ENCODE results near the gene AP2A2.

AP2A2 gene

DNA sequence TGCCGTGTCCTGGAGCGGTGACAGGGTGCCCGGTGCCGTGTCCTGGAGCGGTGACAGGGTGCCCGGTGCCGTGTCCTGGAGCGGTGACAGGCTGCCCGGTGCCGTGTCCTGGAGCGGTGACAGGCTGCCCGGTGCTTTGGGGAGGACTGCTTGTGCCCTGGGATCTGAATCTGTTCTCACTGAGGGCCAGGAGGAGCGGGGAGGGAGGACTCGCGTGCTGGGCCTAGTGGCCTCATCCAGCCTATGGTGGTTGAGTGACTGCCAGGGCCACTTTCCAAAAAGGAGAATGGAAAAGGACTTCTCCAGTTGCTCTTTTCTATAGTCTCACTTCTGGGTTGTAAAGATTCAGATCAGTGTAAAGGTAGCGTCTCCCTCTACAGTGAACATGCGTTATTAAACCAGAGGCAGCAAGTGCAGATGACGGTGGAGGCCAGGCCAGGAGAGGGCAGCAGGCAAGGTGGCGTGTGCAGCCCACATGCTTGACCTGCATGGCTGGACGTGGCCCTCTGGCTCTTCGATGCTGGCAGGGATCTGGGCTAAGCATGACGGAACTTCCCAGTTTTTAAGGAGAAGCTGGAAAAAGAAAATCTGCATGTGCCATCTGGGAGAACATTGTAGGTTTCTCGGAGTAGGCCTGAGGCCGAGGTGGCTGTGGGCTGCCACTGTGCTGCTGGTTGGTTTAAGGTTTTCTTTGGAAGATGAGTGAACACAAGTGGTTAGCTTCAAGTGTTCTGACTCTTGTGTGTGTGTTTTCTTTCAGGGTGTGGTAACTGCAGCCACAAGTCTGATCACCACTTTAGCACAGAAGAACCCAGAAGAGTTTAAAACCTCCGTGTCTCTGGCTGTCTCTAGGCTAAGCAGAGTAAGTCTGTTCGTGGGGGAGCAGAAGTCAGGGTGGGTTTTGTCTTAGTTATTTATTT, 55.0 kb downstream of the AP2A2 start:
- no peak for TF ChIP-seq JUND (IDR thresholded peaks at IDR 0.05; ENCODE audit: low read depth)
- peak in 1 of 2 experiments; percentile 20 for DNase-seq (ENCODE audit: low read depth in 1 of 2, low spot score in 1 of 2)
- in situ Hi-C loops (cut with HindIII; ENCODE audit: low pct_unique_long_range_greater_than_20kb, low sequenced_read_pairs): no loop called here

DNA sequence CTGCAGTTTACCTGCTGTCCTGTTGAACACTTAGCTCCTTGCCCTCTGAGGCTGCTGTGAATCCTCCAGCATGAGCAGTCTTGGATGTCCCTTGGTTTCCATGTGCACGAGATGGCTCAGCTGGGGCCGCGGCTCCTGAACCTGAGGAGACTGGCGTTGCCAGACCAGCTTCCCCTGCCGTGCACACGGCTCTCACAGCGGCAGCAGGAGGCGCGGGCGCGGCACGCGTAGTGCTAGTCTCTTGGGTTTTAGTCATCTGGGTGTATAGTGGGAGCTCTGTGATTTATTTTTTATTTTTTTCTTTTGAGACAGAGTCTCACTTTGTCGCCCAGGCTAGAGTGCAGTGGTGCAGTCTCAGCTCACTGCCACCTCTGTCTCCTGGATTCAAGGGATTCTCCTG, 56.1 kb downstream of the AP2A2 start:
- TF ChIP-seq JUND (IDR thresholded peaks at IDR 0.05; ENCODE audit: low read depth): no peak
- no peak for DNase-seq (ENCODE audit: low read depth in 1 of 2, low spot score in 1 of 2)
- in situ Hi-C loops (cut with HindIII; ENCODE audit: low pct_unique_long_range_greater_than_20kb, low sequenced_read_pairs): no loop called here

DNA sequence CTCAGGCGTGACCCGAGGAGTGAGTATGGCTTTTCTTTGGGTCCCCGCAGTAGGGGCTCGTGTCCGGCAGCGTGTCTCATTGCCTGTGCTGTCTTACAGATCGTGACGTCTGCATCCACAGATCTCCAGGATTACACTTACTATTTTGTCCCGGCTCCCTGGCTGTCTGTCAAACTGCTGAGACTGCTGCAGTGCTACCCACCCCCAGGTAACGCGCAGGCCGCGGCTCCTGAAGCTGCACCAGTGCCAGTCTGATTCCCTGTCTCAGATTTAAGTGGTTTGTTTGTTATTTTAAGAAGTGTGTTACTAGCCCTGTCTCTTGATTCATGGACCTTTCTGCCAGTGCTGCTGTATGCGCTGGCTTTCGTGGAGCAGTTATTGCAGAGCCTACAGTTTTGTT, 58.9 kb downstream of the AP2A2 start:
- no peak for DNase-seq (ENCODE audit: low read depth in 1 of 2, low spot score in 1 of 2)
- TF ChIP-seq JUND (IDR thresholded peaks at IDR 0.05; ENCODE audit: low read depth): no peak

DNA sequence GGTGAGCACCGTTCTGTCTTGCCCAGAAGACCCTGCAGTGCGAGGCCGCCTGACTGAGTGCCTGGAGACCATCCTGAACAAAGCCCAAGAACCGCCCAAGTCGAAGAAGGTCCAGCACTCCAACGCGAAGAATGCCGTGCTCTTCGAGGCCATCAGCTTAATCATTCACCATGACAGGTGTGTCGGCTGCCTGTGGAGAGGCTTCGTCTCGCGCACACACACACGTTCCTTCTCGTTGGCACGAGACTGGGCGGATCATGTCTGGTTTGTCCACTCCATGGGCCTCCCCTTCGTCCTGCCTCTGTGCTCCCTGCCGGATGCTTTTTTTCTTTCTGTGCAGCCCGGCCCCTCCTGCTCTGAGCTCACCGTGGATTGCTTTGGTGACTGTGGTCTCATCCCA, 59.7 kb downstream of the AP2A2 start:
- no peak for TF ChIP-seq JUND (IDR thresholded peaks at IDR 0.05; ENCODE audit: low read depth)
- in situ Hi-C loops (cut with HindIII; ENCODE audit: low pct_unique_long_range_greater_than_20kb, low sequenced_read_pairs): no loop called here
- no peak for DNase-seq (ENCODE audit: low read depth in 1 of 2, low spot score in 1 of 2)

More for the DNA sequence above, 58.9 kb downstream of the AP2A2 start:
- in situ Hi-C loops (cut with HindIII; ENCODE audit: low pct_unique_long_range_greater_than_20kb, low sequenced_read_pairs): no loop called here

DNA sequence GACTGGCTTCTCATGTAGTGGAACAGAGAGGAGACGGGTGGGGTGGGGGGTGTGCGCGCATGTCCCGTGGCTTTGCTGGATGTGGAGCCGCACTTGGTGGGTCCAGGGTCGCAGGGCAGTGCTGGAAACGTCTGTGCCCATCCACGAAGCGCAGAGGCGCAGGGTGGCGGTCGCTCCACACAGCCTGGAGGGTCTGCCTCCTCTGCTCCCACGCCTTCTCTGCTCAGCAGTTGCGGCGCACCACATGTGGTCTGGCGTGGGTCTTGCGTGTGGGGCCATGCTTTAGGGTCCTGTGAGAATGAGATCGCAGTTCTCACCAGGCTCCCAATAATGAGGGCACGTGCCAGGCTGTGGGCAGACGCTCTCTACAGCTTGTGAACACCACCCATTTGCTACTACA, 60.2 kb downstream of the AP2A2 start:
- TF ChIP-seq JUND (IDR thresholded peaks at IDR 0.05; ENCODE audit: low read depth): no peak

DNA sequence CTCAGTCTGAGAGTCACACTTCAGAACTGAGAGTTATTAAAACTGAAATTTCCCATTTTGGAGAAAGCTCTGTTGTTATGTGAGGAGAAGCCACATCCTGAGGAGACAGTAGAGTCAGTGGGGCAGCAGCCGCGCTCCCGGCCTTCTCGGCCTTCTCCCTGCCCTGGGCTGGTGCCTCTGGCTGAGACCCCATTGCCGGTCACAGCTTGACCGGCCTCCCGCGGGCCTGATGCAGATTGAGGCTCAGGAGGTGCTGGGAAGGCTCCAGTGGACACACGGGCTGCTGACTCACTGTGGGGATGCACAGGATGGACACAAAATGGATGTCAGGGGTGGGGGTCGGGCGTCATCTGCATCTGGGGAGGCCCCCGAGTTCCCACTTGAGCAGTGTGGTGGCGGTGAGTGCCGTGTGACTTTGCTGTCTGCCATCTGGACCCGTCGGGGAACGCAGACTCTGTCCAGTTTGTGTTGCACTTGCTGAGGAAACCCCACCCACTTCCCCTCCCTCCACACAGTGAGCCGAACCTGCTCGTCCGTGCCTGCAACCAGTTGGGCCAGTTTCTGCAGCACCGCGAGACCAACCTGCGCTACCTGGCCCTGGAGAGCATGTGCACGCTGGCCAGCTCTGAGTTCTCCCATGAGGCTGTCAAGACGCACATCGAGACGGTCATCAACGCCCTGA, 60.7 kb downstream of the AP2A2 start:
- peak; percentile 91 to 93 for DNase-seq (ENCODE audit: low read depth in 1 of 2, low spot score in 1 of 2)
- no peak for TF ChIP-seq JUND (IDR thresholded peaks at IDR 0.05; ENCODE audit: low read depth)
- in situ Hi-C loops (cut with HindIII; ENCODE audit: low pct_unique_long_range_greater_than_20kb, low sequenced_read_pairs): no loop called here

More for the DNA sequence above, 60.2 kb downstream of the AP2A2 start:
- in situ Hi-C loops (cut with HindIII; ENCODE audit: low pct_unique_long_range_greater_than_20kb, low sequenced_read_pairs): no loop called here
- DNase-seq (ENCODE audit: low read depth in 1 of 2, low spot score in 1 of 2): no peak

DNA sequence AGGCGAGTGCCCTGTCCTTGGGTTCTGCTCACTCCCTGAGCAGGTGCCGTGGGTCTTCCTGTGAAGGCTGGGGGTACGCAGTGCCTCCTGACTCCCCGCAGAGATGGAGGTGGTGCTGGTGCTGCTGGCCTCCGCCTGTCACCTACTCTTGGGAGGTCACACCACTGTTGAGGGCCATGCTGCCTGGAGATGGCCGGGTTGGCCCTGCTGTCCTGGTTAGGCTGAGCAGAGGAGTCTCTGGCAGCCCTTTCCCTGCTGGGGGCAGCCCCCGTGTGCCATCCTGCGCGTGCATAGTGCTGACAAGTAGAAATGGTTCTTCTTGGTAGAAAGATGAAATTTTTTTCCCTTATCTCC, 61.3 kb downstream of the AP2A2 start:
- TF ChIP-seq JUND (IDR thresholded peaks at IDR 0.05; ENCODE audit: low read depth): no peak
- in situ Hi-C loops (cut with HindIII; ENCODE audit: low pct_unique_long_range_greater_than_20kb, low sequenced_read_pairs): no loop called here
- DNase-seq (ENCODE audit: low read depth in 1 of 2, low spot score in 1 of 2): no peak

DNA sequence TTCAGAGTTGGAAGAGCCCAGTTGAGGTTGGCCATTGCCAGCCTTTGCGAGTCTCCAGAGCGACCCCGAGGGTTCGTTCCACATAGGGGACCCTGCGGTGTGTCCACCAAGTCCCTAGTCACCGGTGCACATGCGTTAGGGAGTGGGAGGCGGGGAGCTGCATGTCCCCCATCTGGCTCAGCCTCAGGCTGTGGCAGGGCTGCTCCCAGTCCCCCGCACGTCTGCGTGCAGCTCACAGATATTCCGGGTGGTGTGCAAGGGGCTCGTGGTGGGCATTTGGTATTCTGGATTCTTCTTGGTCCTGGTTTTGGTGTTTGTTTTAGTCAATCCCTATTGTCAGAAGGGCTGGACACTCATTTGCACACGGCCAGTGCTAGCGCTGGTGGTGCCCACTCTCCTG, 62.0 kb downstream of the AP2A2 start:
- DNase-seq (ENCODE audit: low read depth in 1 of 2, low spot score in 1 of 2): no peak
- no peak for TF ChIP-seq JUND (IDR thresholded peaks at IDR 0.05; ENCODE audit: low read depth)
- in situ Hi-C loops (cut with HindIII; ENCODE audit: low pct_unique_long_range_greater_than_20kb, low sequenced_read_pairs): no loop called here

DNA sequence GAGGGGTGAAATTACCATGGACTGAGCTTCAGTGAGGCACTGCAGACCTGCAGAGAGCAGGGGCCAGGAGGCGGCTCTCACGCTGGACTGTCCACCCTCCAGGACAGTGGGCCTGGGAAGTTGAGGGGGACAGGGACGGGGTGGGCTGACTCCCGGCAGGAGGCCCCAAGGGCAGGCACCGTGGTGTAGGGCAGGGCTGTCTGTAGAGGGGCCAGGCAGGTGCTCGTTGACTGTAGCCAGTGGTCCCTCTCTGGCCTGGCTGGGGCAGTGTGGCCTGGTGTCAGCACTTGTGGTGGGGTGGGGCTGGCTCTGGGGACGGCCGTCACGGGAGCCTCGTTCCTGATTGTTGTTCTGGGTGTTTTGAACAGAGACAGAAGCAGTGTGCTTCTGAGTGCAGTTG, 64.4 kb downstream of the AP2A2 start:
- in situ Hi-C loops (cut with HindIII; ENCODE audit: low pct_unique_long_range_greater_than_20kb, low sequenced_read_pairs): no loop called here
- TF ChIP-seq JUND (IDR thresholded peaks at IDR 0.05; ENCODE audit: low read depth): no peak
- no peak for DNase-seq (ENCODE audit: low read depth in 1 of 2, low spot score in 1 of 2)

DNA sequence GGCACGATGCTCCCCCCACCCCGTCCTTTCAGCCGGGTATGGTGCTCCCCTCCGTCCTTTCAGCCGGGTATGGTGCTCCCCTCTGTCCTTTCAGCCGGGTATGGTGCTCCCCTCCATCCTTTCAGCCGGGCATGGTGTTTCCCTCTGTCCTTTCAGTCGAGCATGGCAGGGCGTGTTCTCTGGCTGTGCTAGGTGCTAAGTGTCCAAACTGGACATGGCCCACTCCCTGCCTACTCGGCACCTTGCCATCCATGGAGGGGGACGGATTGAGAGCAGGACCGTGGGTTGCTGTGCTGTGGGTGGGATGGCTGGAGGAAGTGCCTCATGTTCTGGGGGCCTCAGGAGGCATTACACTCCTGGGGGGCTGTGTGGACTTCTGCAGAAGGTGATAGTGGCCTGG, 65.4 kb downstream of the AP2A2 start:
- no peak for DNase-seq (ENCODE audit: low read depth in 1 of 2, low spot score in 1 of 2)
- in situ Hi-C loops (cut with HindIII; ENCODE audit: low pct_unique_long_range_greater_than_20kb, low sequenced_read_pairs): no loop called here
- TF ChIP-seq JUND (IDR thresholded peaks at IDR 0.05; ENCODE audit: low read depth): no peak

DNA sequence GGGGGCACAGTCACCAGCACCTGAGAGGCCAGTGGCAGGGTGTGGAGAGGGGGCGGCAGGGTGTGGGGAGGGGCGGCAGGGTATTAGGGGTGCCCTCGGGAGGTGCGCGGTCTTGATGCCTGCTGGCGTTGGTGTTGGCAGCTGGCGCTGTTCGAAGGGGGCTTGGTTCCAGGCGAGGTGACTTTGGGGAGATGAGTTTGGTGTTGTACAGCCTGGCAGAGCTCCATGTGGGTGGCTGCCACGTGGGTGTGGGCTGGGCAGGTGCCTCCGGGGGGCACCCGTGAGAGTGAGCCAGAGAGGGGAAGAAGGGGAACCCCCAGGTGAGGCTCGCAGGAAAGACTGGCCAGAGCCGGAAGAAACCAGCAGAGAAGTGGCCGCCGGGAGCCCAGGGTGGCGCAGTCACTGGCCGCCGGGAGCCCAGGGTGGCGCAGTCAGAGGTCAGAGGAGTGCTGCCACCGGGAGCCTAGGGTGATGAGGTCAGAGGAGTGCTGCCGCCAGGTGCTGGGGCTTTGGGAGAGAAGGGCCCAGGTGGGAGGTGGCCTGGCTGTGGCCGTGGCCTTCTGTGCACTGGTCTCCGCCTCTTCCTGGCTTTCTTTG, 66.1 kb downstream of the AP2A2 start:
- no peak for DNase-seq (ENCODE audit: low read depth in 1 of 2, low spot score in 1 of 2)
- in situ Hi-C loops (cut with HindIII; ENCODE audit: low pct_unique_long_range_greater_than_20kb, low sequenced_read_pairs): no loop called here
- no peak for TF ChIP-seq JUND (IDR thresholded peaks at IDR 0.05; ENCODE audit: low read depth)

DNA sequence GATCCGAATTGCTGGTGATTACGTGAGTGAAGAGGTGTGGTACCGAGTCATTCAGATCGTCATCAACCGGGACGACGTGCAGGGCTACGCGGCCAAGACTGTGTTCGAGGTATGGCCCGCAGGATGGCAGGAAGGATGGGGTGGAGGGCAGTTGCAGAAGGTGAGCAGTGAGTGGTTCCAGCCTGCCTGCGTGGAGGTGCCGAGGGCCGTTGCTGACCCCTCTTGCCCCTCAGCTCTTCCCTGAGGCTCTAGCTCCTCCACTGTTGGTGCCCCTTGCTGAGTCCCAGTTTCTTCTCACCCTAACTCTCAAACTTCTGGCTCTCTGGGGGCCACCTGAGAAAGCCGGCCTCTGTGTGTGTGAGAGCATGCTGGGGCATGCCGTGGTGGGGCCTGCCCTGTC, 66.9 kb downstream of the AP2A2 start:
- in situ Hi-C loops (cut with HindIII; ENCODE audit: low pct_unique_long_range_greater_than_20kb, low sequenced_read_pairs): no loop called here
- DNase-seq (ENCODE audit: low read depth in 1 of 2, low spot score in 1 of 2): no peak
- no peak for TF ChIP-seq JUND (IDR thresholded peaks at IDR 0.05; ENCODE audit: low read depth)

DNA sequence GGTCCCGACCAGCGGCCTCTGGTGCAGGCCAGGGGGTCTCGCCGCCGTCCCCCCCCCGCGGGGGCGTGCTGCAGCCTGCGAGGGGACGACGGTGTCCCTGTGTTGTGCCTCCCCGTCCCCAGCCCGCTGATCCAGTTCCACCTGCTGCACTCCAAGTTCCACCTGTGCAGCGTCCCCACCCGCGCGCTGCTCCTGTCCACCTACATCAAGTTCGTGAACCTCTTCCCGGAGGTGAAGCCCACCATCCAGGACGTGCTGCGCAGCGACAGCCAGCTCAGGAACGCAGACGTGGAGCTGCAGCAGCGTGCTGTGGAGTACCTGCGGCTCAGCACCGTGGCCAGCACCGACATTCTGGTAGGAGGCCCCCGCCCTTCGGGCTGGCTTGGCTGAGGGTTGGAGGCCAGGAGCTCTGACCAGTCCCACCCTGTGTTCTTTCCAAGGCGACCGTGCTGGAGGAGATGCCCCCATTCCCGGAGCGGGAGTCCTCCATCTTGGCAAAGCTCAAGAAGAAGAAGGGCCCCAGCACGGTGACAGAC, 68.0 kb downstream of the AP2A2 start:
- no peak for DNase-seq (ENCODE audit: low read depth in 1 of 2, low spot score in 1 of 2)
- in situ Hi-C loops (cut with HindIII; ENCODE audit: low pct_unique_long_range_greater_than_20kb, low sequenced_read_pairs): no loop called here
- no peak for TF ChIP-seq JUND (IDR thresholded peaks at IDR 0.05; ENCODE audit: low read depth)
